HepG2 (cell line): ENCODE measurements around the gene CASD1. TPM values are rescaled to one million over a fixed set of nuclear protein-coding genes. Genes with fewer than 3 reads are reported as not detected.
A peak's percentile ranks its signal among the peaks of the same experiment; 100 is the strongest.

Experiments
- AGO2 ChIP-seq: fragments of 200-400 bp; formaldehyde crosslinking; optimal IDR thresholded peaks from 2 replicates; pipeline ENCODE3; 2017; ENCODE audit warnings: mild to moderate bottlenecking, low read depth, low read length, moderate library complexity
- ARNTL ChIP-seq: sonication (generic); formaldehyde crosslinking; IDR thresholded peaks from 2 replicates; pipeline ENCODE4 v1.4.0; 2020; ENCODE audit warnings: mild to moderate bottlenecking, missing genetic modification reagents
- CENPT ChIP-seq: sonication (generic); formaldehyde crosslinking; IDR thresholded peaks from 2 replicates; pipeline ENCODE4 v1.8.0; 2022; ENCODE audit warnings: low read depth, mild to moderate bottlenecking, moderate library complexity, missing genetic modification reagents
- EP300 ChIP-seq, 3 experiments: sonication (generic) in 1 of 3; formaldehyde crosslinking in 1 of 3; IDR thresholded peaks; 2 replicates each; pipeline versions ENCODE4 v1.5.1 to v1.6.1; 2011 to 2020; ENCODE audit warnings: low read depth in 2 of 3, low read length in 2 of 3, borderline replicate concordance in 1 of 3, improper control_type of control experiment in 1 of 3, mild to moderate bottlenecking in 1 of 3, missing genetic modification reagents in 1 of 3, moderate library complexity in 1 of 3
- ESRRA ChIP-seq: sonication (generic); formaldehyde crosslinking; IDR thresholded peaks from 2 replicates; pipeline ENCODE4 v1.5.1; 2020; ENCODE audit warnings: mild to moderate bottlenecking, low read depth, missing genetic modification reagents
- FOXP1 ChIP-seq, 2 experiments: fragments of 450-650 bp in 1 of 2; IDR thresholded peaks; 2 replicates each; pipeline ENCODE4 v1.6.1; 2017 to 2018; ENCODE audit warnings: antibody characterized with exemption in 1 of 2
- HNF4A ChIP-seq: sonication (generic); formaldehyde crosslinking; IDR thresholded peaks from 2 replicates; pipeline ENCODE4 v1.4.0; 2020; ENCODE audit warnings: missing genetic modification reagents
- NFKB2 ChIP-seq: sonication (generic); formaldehyde crosslinking; IDR thresholded peaks from 2 replicates; pipeline ENCODE4 v1.4.0; 2020; ENCODE audit warnings: missing genetic modification reagents, borderline replicate concordance
- PHF5A ChIP-seq: IDR thresholded peaks from one replicate; pipeline ENCODE4 v1.6.1; 2018; ENCODE audit warnings: low read depth, missing genetic modification reagents; ENCODE audit not compliant: unreplicated experiment
- POGZ ChIP-seq: sonication (generic); formaldehyde crosslinking; IDR thresholded peaks from 2 replicates; pipeline ENCODE4 v1.4.0; 2020; ENCODE audit warnings: mild to moderate bottlenecking, missing genetic modification reagents
- SRY ChIP-seq: sonication (generic); formaldehyde crosslinking; IDR thresholded peaks from 2 replicates; pipeline ENCODE4 v1.8.0; 2022; ENCODE audit warnings: mild to moderate bottlenecking, missing genetic modification reagents
- TOE1 ChIP-seq: sonication (generic); formaldehyde crosslinking; IDR thresholded peaks from 2 replicates; pipeline ENCODE4 v1.4.0; 2020; ENCODE audit warnings: mild to moderate bottlenecking, missing genetic modification reagents
- ZBED4 ChIP-seq: sonication (generic); formaldehyde crosslinking; IDR thresholded peaks from 2 replicates; pipeline ENCODE4 v1.4.0; 2020; ENCODE audit warnings: missing genetic modification reagents, borderline replicate concordance
- ZBTB8A ChIP-seq: sonication (generic); formaldehyde crosslinking; IDR thresholded peaks from 2 replicates; pipeline ENCODE4 v1.4.0; 2020; ENCODE audit warnings: mild to moderate bottlenecking, low read depth, missing genetic modification reagents, borderline replicate concordance
- ZNF530 ChIP-seq: sonication (generic); formaldehyde crosslinking; IDR thresholded peaks from 2 replicates; pipeline ENCODE4 v1.5.0; 2020; ENCODE audit warnings: low read depth, mild to moderate bottlenecking, missing genetic modification reagents
- ZNF576 ChIP-seq: sonication (generic); formaldehyde crosslinking; IDR thresholded peaks from 2 replicates; pipeline ENCODE4 v1.4.0; 2020; ENCODE audit warnings: mild to moderate bottlenecking, missing genetic modification reagents
- ZNF644 ChIP-seq: IDR thresholded peaks from 2 replicates; pipeline ENCODE4 v1.6.1; 2016; ENCODE audit warnings: low read depth
- ZNF687 ChIP-seq: sonication (generic); formaldehyde crosslinking; IDR thresholded peaks from 2 replicates; pipeline ENCODE4 v1.5.1; 2020; ENCODE audit warnings: mild to moderate bottlenecking, missing genetic modification reagents, moderate library complexity
- ZNF709 ChIP-seq: sonication (generic); formaldehyde crosslinking; IDR thresholded peaks from 2 replicates; pipeline ENCODE4 v1.5.0; 2020; ENCODE audit warnings: mild to moderate bottlenecking, missing genetic modification reagents
- ZNF747 ChIP-seq: sonication (generic); formaldehyde crosslinking; IDR thresholded peaks from 2 replicates; pipeline ENCODE4 v1.8.1; 2023; ENCODE audit warnings: missing genetic modification reagents, mild to moderate bottlenecking, borderline replicate concordance
- ZNF773 ChIP-seq: sonication (generic); formaldehyde crosslinking; IDR thresholded peaks from 2 replicates; pipeline ENCODE4 v1.4.0; 2020; ENCODE audit warnings: missing genetic modification reagents, borderline replicate concordance
- ZNF850 ChIP-seq: sonication (generic); formaldehyde crosslinking; conservative IDR thresholded peaks from 2 replicates; pipeline ENCODE4 v1.9.0; 2021; ENCODE audit warnings: mild to moderate bottlenecking, missing genetic modification reagents
- polyA plus RNA-seq, 8 experiments: library from polyadenylated mRNA; depleted of rRNA in 3 of 8; stranded (reverse) in 7 of 8; unstranded in 1 of 8; fragments of >200 nt; fragmentation: Illumina TruSeq in 4 of 8; extraction: Trizol in 4 of 8; gene quantifications; 2 replicates each; pipeline versions ENCODE4 v1.2.1 to v1.2.3, GENCODE V29; 2011 to 2016; ENCODE audit warnings: low read depth in 4 of 8, missing spikeins in 1 of 8, mixed read lengths in 1 of 8; ENCODE audit not compliant: insufficient read depth in 1 of 8
- total RNA-seq, 5 experiments: library from RNA; depleted of rRNA; stranded (reverse); fragments of >200 nt; fragmentation: Illumina TruSeq; extraction: Trizol; gene quantifications; 2 replicates each; pipeline ENCODE4 v1.2.3, GENCODE V29; 2016; ENCODE audit warnings: low read depth in 1 of 5

Gene CASD1
- total and polyA plus RNA-seq, 2 of the 13 experiments (the other 11 are each of a cell fraction or from before 2014, with no cell fraction given), result 22.9 to 32.6 TPM

GRCh38 chr7:94509264-94509886, at the start of gene CASD1 (continued):
- TF ChIP-seq POGZ, result no peak
- TF ChIP-seq NFKB2 (CRISPR knock-in tag), result no peak
- TF ChIP-seq ZNF644 (CRISPR knock-in tag), result no peak
- TF ChIP-seq CENPT (CRISPR knock-in tag), result no peak
- TF ChIP-seq ZNF747 (CRISPR knock-in tag), result no peak
- TF ChIP-seq ARNTL, result no peak
- no peak for TF ChIP-seq FOXP1 (IDR thresholded peaks at IDR 0.05)
- TF ChIP-seq FOXP1 (CRISPR knock-in tag; IDR thresholded peaks at IDR 0.05), result 0 out of 2 replicates have a peak, but pooled peaks have one; percentile 7
- TF ChIP-seq ZNF576 (CRISPR knock-in tag), result no peak
- TF ChIP-seq ZBED4 (CRISPR knock-in tag), result no peak
- TF ChIP-seq ESRRA (CRISPR knock-in tag), result peak; percentile 87
- TF ChIP-seq ZBTB8A (CRISPR knock-in tag), result no peak; the same call in 1 of the 2 replicates
- TF ChIP-seq AGO2, result peak; percentile 55
- TF ChIP-seq SRY, result no peak
- TF ChIP-seq ZNF850 (CRISPR knock-in tag), result no peak
- peak in 1 of 2 experiments; percentile 6; a peak in 1 of 4 replicates for TF ChIP-seq EP300 (IDR thresholded peaks at IDR 0.05; ENCODE audit: low read depth in 2 of 2, low read length in 2 of 2)
- TF ChIP-seq EP300 (CRISPR knock-in tag; IDR thresholded peaks at IDR 0.05; ENCODE audit: borderline replicate concordance), result no peak
- no peak for TF ChIP-seq ZNF530
- TF ChIP-seq HNF4A, result no peak
- no peak for TF ChIP-seq ZNF709 (CRISPR knock-in tag)
- 0 out of 2 replicates have a peak, but pooled peaks have one; percentile 18 for TF ChIP-seq TOE1
- TF ChIP-seq ZNF773, result no peak
- TF ChIP-seq ZNF687 (CRISPR knock-in tag), result peak; percentile 20
- no peak for TF ChIP-seq PHF5A (CRISPR knock-in tag)
